Measurements from ENCODE around the gene LRRC3B.

Gene LRRC3B

GRCh38 chr3:26713091-26713490 is 90.5 kb downstream of the LRRC3B start:
- no peak for DNase-seq

GRCh38 chr3:26714485-26714884 is 91.9 kb downstream of the LRRC3B start:
- no peak for DNase-seq

GRCh38 chr3:26715431-26715830 is 92.9 kb downstream of the LRRC3B start:
- DNase-seq, result no peak

GRCh38 chr3:26718315-26718714 is 95.7 kb downstream of the LRRC3B start:
- DNase-seq, result no peak

GRCh38 chr3:26719134-26719533 is 96.6 kb downstream of the LRRC3B start:
- no peak for DNase-seq

- DNase-seq, result no peak
Observed at GRCh38 chr3:26721047-26721446, 98.5 kb downstream of the LRRC3B start.

GRCh38 chr3:26731843-26732242 is 109.3 kb downstream of the LRRC3B start:
- no peak for DNase-seq

- DNase-seq, result no peak
Observed at GRCh38 chr3:26750263-26750662, 127.7 kb downstream of the LRRC3B start.

- DNase-seq, result no peak
Observed at GRCh38 chr3:26752466-26752865, 129.9 kb downstream of the LRRC3B start.

- DNase-seq, result no peak
Observed at GRCh38 chr3:26753095-26753494, 130.5 kb downstream of the LRRC3B start.

- no peak for DNase-seq
Observed at GRCh38 chr3:26757978-26758377, 135.4 kb downstream of the LRRC3B start.
